ENCODE measurements around the gene SIK1.
"Not testable (repeated sequence)": the region's sequence is repeated elsewhere in the genome, so short reads cannot be mapped to it uniquely, and the experiment has no call there.

DNA sequence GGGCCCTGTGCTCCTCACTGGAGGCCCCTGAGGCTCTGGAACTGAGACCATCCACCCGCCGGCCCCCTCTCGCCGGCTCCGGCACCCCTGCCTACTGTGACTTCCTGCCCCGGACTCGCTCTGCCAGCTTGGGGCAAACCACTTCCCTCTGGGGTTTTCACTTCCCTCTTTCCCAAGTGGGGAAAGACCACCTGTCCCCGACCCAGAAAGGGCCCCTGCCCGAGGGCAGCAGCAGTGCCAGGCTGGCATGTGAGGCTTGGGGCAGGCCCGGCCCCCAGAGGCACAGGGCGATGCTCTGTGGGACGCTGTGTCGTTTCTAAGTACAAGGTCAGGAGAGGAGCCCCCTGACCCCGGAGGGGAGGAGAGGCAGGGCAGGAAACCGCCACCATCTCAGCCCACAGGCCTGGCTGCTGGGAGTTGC lies 27.3 kb downstream of the SIK1 start:
- TF ChIP-seq, protein P1, sequence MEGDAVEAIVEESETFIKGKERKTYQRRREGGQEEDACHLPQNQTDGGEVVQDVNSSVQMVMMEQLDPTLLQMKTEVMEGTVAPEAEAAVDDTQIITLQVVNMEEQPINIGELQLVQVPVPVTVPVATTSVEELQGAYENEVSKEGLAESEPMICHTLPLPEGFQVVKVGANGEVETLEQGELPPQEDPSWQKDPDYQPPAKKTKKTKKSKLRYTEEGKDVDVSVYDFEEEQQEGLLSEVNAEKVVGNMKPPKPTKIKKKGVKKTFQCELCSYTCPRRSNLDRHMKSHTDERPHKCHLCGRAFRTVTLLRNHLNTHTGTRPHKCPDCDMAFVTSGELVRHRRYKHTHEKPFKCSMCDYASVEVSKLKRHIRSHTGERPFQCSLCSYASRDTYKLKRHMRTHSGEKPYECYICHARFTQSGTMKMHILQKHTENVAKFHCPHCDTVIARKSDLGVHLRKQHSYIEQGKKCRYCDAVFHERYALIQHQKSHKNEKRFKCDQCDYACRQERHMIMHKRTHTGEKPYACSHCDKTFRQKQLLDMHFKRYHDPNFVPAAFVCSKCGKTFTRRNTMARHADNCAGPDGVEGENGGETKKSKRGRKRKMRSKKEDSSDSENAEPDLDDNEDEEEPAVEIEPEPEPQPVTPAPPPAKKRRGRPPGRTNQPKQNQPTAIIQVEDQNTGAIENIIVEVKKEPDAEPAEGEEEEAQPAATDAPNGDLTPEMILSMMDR (IDR thresholded peaks at IDR 0.05) = not testable (repeated sequence)
- TF ChIP-seq POLR2AphosphoS5 (IDR thresholded peaks at IDR 0.05; ENCODE audit: low read depth, low read length); SIN3A (IDR thresholded peaks at IDR 0.05; ENCODE audit: borderline replicate concordance, insufficient read depth, low read depth, low read length): not testable (repeated sequence)
- TF ChIP-seq, protein P2, sequence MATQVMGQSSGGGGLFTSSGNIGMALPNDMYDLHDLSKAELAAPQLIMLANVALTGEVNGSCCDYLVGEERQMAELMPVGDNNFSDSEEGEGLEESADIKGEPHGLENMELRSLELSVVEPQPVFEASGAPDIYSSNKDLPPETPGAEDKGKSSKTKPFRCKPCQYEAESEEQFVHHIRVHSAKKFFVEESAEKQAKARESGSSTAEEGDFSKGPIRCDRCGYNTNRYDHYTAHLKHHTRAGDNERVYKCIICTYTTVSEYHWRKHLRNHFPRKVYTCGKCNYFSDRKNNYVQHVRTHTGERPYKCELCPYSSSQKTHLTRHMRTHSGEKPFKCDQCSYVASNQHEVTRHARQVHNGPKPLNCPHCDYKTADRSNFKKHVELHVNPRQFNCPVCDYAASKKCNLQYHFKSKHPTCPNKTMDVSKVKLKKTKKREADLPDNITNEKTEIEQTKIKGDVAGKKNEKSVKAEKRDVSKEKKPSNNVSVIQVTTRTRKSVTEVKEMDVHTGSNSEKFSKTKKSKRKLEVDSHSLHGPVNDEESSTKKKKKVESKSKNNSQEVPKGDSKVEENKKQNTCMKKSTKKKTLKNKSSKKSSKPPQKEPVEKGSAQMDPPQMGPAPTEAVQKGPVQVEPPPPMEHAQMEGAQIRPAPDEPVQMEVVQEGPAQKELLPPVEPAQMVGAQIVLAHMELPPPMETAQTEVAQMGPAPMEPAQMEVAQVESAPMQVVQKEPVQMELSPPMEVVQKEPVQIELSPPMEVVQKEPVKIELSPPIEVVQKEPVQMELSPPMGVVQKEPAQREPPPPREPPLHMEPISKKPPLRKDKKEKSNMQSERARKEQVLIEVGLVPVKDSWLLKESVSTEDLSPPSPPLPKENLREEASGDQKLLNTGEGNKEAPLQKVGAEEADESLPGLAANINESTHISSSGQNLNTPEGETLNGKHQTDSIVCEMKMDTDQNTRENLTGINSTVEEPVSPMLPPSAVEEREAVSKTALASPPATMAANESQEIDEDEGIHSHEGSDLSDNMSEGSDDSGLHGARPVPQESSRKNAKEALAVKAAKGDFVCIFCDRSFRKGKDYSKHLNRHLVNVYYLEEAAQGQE (IDR thresholded peaks at IDR 0.05; ENCODE audit: insufficient read depth in 1 of 2, low read depth in 2 of 2, low read length in 1 of 2) = not testable (repeated sequence)
